Stromal cell of bone marrow (primary cell): ENCODE results near the gene CNBP.

Experiments
- DNase-seq: peaks from one replicate; pipeline ENCODE4 v3.0.0-alpha.2; 2012; ENCODE audit warnings: low read depth

Gene CNBP

GRCh38 chr3:129130291-129130813 lies 53.3 kb downstream of the CNBP start:
- DNase-seq, result no peak

GRCh38 chr3:129128357-129129155 lies 55.1 kb downstream of the CNBP start:
- no peak for DNase-seq

GRCh38 chr3:129126726-129127280 lies 56.9 kb downstream of the CNBP start:
- DNase-seq, result no peak

- no peak for DNase-seq
Observed at GRCh38 chr3:129123314-129124060, 60.2 kb downstream of the CNBP start.

GRCh38 chr3:129122412-129123011 lies 61.2 kb downstream of the CNBP start:
- no peak for DNase-seq

GRCh38 chr3:129121792-129122411 lies 61.8 kb downstream of the CNBP start, which contains the start of gene RAB43:
TSS of gene RAB43 (minus strand) at chr3:129121804. CDS start at chr3:129121489, 315 bp downstream.
- peak; percentile 42 for DNase-seq

GRCh38 chr3:129121016-129121791 lies 62.5 kb downstream of the CNBP start:
- DNase-seq, result no peak

GRCh38 chr3:129120254-129121004 lies 63.3 kb downstream of the CNBP start:
- peak; percentile 84 for DNase-seq

- DNase-seq, result no peak
Observed at GRCh38 chr3:129119365-129120100, 64.2 kb downstream of the CNBP start.

- DNase-seq, result no peak
Observed at GRCh38 chr3:129118745-129119144, 65.0 kb downstream of the CNBP start.
